GM18951 (cell line): ENCODE data around the gene CCDC195.
"Not testable (repeated sequence)": the region's sequence is repeated elsewhere in the genome, so short reads cannot be mapped to it uniquely, and the experiment has no call there.

Source experiments
- POLR2A ChIP-seq: IDR thresholded peaks from 4 replicates; pipeline ENCODE4 v1.6.1; 2011; ENCODE audit warnings: mild to moderate bottlenecking; ENCODE audit not compliant: insufficient read length, insufficient read depth; ENCODE audit errors: extremely low read depth
- in situ Hi-C: fragments of 300-500 bp; cut with MboI; formaldehyde crosslinking; loops from one replicate; pipeline ENCODE4 v1.12.0; 2022; ENCODE audit warnings: low sequenced_read_pairs, mixed read lengths, inconsistent platforms; ENCODE audit not compliant: unreplicated experiment

The CCDC195 gene

DNA sequence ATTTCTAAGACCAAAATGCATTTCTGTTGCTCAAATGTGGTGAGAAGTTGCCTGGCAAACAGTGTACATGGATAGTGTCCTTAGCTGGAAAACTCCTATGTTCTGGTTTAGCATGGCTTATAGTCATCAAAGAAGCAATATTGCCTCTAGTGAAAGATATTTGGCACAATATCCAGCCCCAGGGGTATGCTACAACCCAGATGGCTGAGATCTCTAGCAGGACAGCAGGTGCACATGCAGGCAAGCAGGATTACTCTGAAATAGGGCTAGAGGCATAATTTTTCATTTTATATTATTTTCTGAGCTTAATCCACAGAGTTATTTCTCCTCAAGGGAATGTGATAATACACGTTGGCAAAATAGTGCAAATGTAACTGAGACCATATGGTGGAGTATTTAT lies 34.0 kb downstream of the CCDC195 start:
- TF ChIP-seq POLR2A: no peak
- in situ Hi-C loops: no loop called here

DNA sequence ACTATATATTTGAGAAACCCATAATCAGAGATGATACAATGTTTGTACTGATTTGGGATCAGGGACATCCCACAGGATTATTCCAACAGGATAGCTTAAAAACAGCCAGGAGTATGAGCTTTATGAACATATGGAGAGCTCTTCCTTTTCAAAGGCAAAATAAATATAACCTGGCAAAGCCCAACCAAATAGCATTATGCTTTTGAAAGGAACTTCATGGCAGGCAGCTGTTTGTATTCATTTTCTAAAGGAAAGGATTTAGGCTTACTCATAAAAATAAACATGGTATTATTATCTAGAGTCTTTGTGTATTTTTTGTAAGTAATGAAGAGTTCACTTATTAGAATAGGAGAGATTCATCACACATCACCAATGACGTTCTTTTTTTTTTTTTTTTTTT lies 44.4 kb downstream of the CCDC195 start:
- in situ Hi-C loops: no loop called here
- no peak for TF ChIP-seq POLR2A

DNA sequence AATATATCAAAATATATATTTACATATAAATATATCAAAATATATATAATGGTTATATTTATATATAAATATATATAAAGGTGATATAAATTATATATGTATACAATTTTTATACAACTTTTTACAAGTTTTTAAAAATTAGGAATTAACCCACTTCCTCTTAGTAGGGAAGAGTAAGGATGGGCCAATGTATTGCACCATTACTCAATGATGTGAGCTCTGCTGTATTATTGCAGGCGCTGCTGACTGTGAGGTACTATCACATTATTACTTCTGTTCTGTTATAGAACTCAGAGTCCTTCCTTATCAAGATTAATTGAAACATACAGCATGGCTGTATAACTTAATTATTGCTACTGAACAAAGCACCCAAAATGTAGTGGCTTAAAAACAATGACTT lies 46.0 kb downstream of the CCDC195 start:
- in situ Hi-C loops: no loop called here
- TF ChIP-seq POLR2A: no peak

DNA sequence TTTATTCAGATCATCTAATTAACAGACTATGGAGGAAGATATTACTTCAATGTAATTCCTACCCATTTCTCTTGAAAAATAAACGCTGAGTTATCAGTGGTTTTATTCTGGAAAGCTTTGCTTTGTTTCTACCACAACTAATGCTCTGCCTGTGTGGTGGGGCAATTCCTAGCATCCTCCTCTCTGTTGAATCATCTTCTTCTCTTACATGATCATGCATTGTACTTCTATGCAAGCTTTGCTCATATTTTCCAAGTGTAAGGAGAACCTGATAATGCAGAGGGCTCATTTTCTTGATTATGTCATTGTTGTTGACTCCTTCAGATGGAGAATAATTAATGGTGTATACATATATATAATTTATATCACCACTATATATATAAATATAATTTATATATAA lies 46.7 kb downstream of the CCDC195 start:
- in situ Hi-C loops: no loop called here

DNA sequence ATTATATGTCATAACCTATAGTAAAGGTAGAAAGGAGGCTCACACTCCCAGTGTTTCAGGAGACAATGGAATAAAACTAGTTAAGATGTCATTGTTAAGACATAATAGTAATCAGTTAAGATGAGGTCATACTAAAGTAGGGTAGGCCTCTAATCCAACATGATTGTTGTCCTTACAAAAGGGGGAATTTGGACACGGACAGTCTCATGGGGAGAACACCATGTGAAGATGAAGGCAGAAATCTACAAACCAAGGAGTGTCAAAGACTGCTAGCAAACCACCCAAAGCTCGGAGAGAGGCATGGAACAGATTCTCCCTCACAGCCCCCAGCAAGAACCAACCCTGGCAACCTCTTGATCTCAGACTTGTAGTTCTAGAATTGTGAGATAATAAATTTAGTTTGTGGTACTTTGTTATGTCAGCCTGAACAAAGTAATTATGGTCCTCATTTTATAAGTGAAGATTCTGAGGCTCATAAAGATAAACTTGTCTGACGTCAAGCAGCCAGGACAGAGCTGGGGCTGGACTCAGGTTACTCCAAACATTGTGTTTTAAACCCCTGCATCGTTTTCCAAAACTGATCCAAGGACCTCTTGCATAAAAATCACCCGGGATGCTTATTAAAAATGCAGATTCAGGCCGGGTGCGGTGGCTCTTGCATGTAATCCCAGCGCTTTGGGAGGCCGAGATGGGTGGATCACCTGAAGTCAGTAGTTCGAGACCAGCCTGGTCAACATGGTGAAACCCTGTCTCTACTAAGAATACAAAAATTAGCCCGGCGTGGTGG lies 47.8 kb downstream of the CCDC195 start:
- in situ Hi-C loops: no loop called here

More for the DNA sequence above, 46.7 kb downstream of the CCDC195 start:
- no peak for TF ChIP-seq POLR2A

DNA sequence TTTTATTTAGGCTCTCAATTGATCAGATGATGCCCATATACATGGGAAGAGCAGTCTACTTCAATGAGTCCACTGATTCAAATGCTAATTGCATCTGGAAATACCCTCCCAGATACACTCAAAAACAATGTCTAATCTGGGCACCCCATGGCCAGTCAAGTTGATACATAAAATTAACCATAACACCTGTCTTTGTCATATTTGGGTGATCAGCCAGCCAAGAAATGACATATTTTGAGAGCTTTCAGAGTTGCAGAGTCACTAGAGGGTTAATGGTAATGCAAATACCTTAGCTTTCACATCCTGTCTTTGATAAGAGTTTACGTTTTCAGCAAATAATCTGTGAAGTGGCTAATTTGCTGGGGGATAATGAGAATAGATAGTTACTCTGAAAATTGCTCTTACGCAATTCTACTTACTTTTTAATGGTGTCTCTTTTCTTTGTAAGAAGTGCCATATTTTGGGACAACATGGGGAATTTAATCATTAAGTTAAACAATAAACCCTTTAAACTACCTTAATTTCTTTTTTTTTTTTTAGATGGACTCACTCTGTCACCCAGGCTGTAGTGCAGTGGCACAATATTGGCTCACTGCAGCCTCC lies 49.1 kb downstream of the CCDC195 start:
- TF ChIP-seq POLR2A: no peak
- in situ Hi-C loops: no loop called here

More for the DNA sequence above, 47.8 kb downstream of the CCDC195 start:
- no peak for TF ChIP-seq POLR2A

DNA sequence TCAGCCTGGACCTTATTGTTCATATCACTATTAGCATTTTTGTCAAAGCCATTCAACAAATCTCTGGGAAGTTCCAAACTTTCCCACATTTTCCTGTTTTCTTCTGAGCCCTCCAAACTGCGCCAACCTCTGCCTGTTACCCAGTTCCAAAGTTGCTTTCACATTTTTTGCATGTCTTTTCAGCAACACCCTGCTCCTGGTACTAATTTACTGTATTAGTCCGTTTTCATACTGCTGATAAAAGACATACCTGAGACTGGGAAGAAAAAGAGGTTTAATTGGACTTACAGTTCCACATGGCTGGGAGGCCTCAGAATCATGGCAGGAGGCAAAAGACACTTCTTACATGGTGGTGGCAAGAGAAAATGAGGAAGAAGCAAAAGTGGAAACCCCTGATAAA lies 52.8 kb downstream of the CCDC195 start:
- in situ Hi-C loops: not testable (repeated sequence)

DNA sequence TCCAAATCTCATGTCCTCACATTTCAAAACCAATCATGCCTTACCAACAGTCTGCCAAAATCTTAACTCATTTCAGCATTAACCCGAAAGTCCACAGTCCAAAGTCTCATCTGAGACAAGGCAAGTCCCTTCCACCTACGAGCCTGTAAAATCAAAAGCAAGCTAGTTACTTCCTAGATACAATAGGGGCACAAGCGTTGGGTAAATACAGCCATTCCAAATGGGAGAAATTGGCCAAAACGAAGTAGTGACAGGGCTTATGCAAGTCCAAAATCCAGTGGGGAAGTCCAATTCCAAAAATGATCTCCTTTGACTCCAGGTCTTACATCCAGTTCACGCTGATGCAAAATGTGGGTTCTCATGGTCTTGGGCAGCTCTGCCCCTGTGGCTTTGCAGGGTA lies 54.5 kb downstream of the CCDC195 start:
- in situ Hi-C loops: not testable (repeated sequence)

DNA sequence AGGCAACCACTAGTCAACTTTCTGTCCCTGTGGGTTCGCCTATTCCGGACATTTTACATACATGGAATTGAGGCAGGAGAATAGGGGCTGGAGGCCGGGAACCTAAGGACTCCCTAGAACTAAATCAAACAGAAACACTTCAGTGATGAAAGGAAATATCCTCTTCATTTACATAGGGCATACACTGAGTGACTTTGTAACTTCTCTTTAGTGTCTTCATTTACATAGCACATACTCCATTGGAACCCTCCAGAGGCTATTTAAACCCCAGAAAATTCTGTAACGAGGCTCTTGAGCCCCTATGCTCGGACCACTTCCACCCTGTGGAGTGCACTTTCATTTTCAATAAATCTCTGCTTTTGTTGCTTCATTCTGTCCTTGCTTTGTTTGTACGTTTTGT lies 56.5 kb downstream of the CCDC195 start:
- no peak for TF ChIP-seq POLR2A
- in situ Hi-C loops: no loop called here

DNA sequence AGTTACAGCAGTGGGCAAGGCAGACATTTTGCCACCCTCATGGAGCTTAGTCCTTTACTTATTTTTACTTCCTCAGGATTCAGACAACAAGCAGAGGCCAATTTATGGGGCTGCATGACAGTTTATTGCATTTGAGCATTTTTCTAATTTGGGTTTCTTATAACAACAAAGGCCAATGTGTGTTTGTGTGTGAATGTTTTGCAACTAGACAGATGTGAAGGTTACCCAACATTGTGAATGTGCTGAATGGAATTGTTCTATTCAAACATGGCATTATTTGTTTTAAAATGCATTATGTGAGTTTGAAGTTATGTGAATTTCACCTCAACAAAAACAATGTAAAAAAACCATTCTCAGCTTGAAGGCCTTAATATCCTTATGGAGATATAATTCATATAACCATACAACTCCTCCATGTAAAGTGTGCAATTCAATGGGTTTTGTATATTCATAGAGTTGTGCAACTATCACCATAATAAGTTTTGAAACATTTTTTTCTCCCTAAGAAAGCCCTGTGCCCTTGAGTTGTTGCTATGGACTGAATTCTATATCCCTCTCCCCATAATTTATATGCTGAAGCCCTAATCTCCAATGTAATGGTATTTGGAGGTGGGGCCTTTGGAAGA lies 57.3 kb downstream of the CCDC195 start:
- TF ChIP-seq POLR2A: no peak
- in situ Hi-C loops: no loop called here

DNA sequence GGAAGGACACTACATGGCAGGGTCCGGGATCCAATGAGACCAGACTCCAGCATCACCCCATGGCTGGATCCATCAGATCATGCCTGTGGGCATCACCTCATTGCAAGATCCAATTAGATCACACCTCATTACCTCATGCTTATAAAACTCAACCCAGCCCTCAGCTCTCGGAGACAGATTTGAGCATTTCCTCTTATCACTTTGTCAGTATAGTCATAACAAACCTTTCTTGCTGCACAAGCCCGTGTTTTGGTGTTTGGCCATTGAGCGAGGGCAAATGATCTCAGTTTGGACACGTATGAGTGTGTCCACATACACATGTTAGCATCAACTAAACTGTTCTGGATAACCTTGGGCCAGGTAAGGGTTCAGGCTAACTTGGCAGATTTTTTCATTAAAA lies 58.8 kb downstream of the CCDC195 start:
- TF ChIP-seq POLR2A: no peak
- in situ Hi-C loops: no loop called here

DNA sequence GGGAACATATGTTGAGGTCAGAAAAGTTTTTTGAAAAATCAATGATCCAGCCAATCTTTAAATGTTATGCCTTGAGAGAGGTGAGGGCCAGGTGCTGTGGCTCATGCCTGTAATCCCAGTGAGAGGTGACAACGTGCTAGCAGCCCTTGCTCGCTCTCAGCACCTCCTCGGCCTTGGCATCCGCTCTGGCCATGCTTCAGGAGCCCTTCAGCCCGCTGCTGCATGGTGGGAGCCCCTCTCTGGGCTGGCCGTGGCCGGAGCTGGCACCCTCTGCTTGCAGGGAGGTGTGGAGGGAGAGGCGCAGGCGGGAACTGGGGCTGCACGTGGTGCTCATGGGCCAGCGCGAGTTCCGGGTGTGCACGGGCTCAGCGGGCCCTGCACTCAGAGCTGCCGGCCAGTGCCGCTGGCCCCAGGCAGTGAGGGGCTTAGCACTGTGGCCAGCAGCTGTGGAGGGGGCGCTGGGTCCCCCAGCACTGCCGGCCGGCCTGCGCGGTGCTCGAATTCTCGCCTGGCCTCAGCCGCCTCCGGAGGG lies 61.1 kb downstream of the CCDC195 start:
- in situ Hi-C loops: no loop called here
- no peak for TF ChIP-seq POLR2A
